ENCODE results near the gene IPO13.

Gene IPO13

GRCh38 chr1:43982241-43982640, 35.5 kb downstream of the IPO13 start:
- TF ChIP-seq CTCF (conservative IDR thresholded peaks at IDR 0.05; ENCODE audit: low read depth, low read length): no peak
- no peak overlapping the region for H3K4me3 ChIP-seq (ENCODE audit: low read depth, low read length)
- no peak for DNase-seq (ENCODE audit: low read depth)

GRCh38 chr1:43982808-43983207, 36.1 kb downstream of the IPO13 start:
- H3K4me3 ChIP-seq (ENCODE audit: low read depth, low read length): no peak overlapping the region
- no peak for TF ChIP-seq CTCF (conservative IDR thresholded peaks at IDR 0.05; ENCODE audit: low read depth, low read length)
- DNase-seq (ENCODE audit: low read depth): no peak

GRCh38 chr1:43983253-43983899, 36.6 kb downstream of the IPO13 start:
- no peak for DNase-seq (ENCODE audit: low read depth)
- no peak for TF ChIP-seq CTCF (conservative IDR thresholded peaks at IDR 0.05; ENCODE audit: low read depth, low read length)
- H3K4me3 ChIP-seq (ENCODE audit: low read depth, low read length): no peak overlapping the region

GRCh38 chr1:43984855-43985254, 38.1 kb downstream of the IPO13 start:
- no peak for DNase-seq (ENCODE audit: low read depth)
- TF ChIP-seq CTCF (conservative IDR thresholded peaks at IDR 0.05; ENCODE audit: low read depth, low read length): no peak
- H3K4me3 ChIP-seq (ENCODE audit: low read depth, low read length): no peak overlapping the region

- DNase-seq (ENCODE audit: low read depth): no peak
- no peak overlapping the region for H3K4me3 ChIP-seq (ENCODE audit: low read depth, low read length)
- TF ChIP-seq CTCF (conservative IDR thresholded peaks at IDR 0.05; ENCODE audit: low read depth, low read length): no peak
Measured at GRCh38 chr1:43985984-43986595, 39.3 kb downstream of the IPO13 start.

GRCh38 chr1:43986712-43987111, 40.0 kb downstream of the IPO13 start:
- no peak for DNase-seq (ENCODE audit: low read depth)

More at GRCh38 chr1:43986712-43987111, 40.0 kb downstream of the IPO13 start:
- H3K4me3 ChIP-seq (ENCODE audit: low read depth, low read length): no peak overlapping the region
- TF ChIP-seq CTCF (conservative IDR thresholded peaks at IDR 0.05; ENCODE audit: low read depth, low read length): peak; percentile 32
